Activated CD4-positive, alpha-beta T cell treated with anti-CD3 and anti-CD28 coated beads, Interleukin-2, amount 50 U/mL, for 16 hours (primary cell): ENCODE measurements around the gene MTLN.
"Not testable (repeated sequence)": the region's sequence is repeated elsewhere in the genome, so short reads cannot be mapped to it uniquely, and the experiment has no call there.

Source experiments
- DNase-seq: peaks from one replicate; pipeline ENCODE4 v3.0.0-alpha.2; 2020

The MTLN gene

DNA sequence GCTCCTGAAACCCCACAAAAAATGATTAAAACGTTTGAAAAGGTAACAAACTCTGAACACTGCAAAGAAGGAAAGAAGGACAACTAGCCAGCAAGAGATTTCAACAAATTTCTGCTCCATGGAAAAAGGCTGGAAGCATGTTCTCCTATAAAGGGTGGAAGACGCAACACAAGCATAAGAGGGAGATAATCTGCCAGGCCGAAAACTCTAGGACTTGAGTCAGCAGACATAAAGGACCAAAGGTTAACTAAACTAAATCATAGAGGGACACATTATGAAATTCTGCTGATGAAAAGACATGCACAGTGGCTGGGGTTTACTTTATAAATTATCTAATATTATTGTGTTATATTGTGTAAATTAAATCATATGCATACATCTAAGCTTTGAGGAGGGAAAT, 14.3 kb downstream of the MTLN start:
- DNase-seq, result no peak

GRCh38 chr2:110197452-110197851, 14.9 kb downstream of the MTLN start:
- no peak for DNase-seq

DNA sequence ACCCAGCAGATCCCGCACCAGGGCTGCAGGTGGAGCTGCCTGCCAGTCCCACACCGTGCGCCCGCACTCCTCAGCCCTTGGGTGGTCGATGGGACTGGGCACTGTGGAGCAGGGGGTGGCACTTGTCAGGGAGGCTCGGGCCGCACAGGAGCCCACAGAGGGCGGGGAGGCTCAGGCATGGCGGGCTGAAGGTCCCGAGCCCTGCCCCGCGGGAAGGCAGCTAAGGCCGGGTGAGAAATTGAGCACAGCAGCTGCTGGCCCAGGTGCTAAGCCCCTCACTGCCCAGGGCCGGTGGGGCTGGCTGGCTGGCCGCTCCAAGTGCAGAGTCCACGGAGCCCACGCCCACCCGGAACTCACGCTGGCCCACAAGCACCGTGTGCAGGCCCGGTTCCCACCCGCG, 22.2 kb downstream of the MTLN start:
- DNase-seq, result not testable (repeated sequence)

- no peak for DNase-seq
Observed at GRCh38 chr2:110182449-110182848, 29.9 kb downstream of the MTLN start.

DNA sequence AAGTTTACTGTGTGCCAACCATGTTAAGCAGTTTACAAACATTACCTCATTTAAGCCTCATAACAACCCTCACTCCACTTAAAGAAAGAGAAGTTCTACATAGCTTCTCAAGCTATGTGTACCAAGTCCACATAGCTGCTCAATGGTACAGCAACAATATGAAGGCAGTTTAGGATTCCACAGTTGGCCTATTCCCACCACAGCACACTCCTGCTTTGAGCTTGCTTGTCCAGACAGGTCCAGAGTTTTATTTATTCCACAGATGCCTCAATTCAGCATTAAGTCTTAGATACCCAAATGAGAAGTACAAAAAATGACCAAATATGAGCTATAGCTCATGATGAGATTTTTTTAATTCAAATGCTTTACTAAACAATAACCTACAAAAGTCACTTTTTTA, 32.3 kb downstream of the MTLN start:
- no peak for DNase-seq

- peak; percentile 18 for DNase-seq
Observed at GRCh38 chr2:110173523-110173922, 38.8 kb downstream of the MTLN start.

DNA sequence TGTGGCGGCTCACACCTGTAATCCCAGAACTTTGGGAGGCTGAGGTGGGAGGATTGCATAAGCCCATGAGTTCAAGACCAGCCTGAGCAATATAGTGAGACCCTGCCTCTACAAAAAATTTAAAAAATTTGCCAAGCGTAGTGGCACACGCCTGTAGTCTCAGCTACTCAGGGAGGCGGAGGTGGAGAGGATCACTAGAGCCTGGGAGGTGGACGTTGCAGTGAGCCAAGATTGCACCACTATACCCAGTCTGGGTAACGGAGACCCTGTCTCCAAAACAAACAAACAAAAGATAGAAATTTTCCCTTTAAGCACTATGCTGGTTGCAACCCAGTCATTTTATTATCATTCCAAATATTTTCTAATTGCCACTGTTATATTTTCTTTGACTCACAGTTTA, 39.8 kb downstream of the MTLN start:
- DNase-seq, result no peak

DNA sequence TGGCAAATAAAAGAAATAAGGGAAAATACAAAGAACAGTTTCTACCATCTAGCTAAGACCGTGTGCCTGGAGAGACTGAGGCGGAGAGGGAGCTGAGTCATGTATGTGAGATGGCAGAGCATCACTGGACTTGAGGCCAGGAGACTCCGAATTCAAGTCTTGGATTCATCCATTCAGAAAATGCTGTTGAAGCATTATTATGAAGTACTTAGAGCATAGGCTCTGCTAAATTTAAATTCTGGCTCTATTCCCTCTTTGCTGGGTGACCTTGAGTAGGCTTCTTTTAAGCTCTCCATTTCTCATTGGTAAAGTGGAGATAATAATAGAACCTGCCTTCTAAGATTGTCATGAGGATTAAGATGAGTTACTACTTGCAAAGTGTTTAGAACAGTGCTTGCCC, 42.2 kb downstream of the MTLN start:
- DNase-seq, result no peak

- no peak for DNase-seq
Observed at GRCh38 chr2:110167326-110168000, 44.9 kb downstream of the MTLN start.

DNA sequence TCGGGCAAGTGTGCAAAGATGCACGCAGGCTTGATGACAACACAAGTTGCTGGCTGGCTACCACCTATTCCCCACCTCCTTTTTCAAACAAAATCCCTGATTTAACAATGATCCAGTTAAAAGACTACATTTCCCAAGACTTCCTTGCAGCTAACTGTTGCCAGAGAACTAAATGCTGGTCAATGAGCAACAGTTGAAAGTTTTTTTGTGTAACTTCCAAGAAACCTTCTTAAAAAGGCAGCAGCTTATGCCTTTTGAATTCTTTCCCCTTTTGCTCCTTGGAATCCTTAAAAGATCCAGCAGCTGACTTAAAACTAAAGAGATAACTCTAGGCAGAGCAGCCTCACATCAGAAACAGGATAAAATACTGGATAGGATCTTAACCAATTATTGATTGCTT, 46.1 kb downstream of the MTLN start:
- DNase-seq, result no peak
